K562 (cell line): ENCODE data around the gene OCA2. TPM values are rescaled to one million over a fixed set of nuclear protein-coding genes. Genes with fewer than 3 reads are reported as not detected.

ENCODE experiments used
- ATAC-seq: fragments of 200-7000 bp; cut with Tn5 transposase; 3 replicates; pipeline ENCODE4 v1.9.1; 2020; ENCODE audit warnings: moderate library complexity
- BruUV-seq: library from RNA; stranded (reverse); fragments of 400-500 nt; replicated peaks from 2 replicates; lab custom pipeline; 2021; lab: Mats Ljungman, UMichigan
- CTCF ChIA-PET: fragments of 300-600 bp; formaldehyde crosslinking; extraction: SDS; loops from one replicate; lab custom pipeline; 2021; ENCODE audit warnings: low intra/inter-chr PET ratio; lab: Yijun Ruan, JAX
- POLR2A ChIA-PET: fragments of 300-600, 350-650 bp; sonication (Branson Sonifier 250); formaldehyde crosslinking; extraction: SDS; loops from one replicate; lab custom pipeline; 2021; ENCODE audit warnings: antibody characterized with exemption, inconsistent platforms; lab: Yijun Ruan, JAX
- DNase-seq, 4 experiments: peaks; one replicate each; pipeline versions ENCODE4 v3.0.0 to v3.0.0-alpha.2; 2011 to 2018; ENCODE audit warnings: low spot score in 3 of 4, mixed read lengths in 3 of 4; ENCODE audit errors: extremely low read depth in 1 of 4
- FAIRE-seq: peaks from 2 replicates; lab custom pipeline; 2011; peaks lifted over from hg19 to GRCh38; lab: Jason Lieb, UNC
- H2AFZ ChIP-seq: 2 replicates; pipeline ENCODE4 v1.6.0; 2011; ENCODE audit warnings: low read depth, low read length, control low read depth, inconsistent platforms
- H3K27ac ChIP-seq: fragments of 200-600 bp; 3 replicates; pipeline ENCODE4 v1.8.0; 2011; ENCODE audit warnings: low read depth, mild to moderate bottlenecking, control low read depth, inconsistent platforms, low read length, moderate library complexity, mixed read lengths; ENCODE audit errors: extremely low read depth
- H3K27me3 ChIP-seq, 2 experiments: fragments of 300-600 bp in 1 of 2; 2 replicates in 1 of 2; 3 replicates in 1 of 2; pipeline versions ENCODE4 v1.6.0 to v1.8.0; 2011; ENCODE audit warnings: inconsistent platforms in 2 of 2, low read length in 2 of 2, mild to moderate bottlenecking in 1 of 2, mixed read lengths in 1 of 2, moderate library complexity in 1 of 2; ENCODE audit not compliant: control insufficient read depth in 2 of 2, insufficient read depth in 2 of 2
- H3K36me3 ChIP-seq: fragments of 300-600 bp; 3 replicates; pipeline ENCODE4 v1.8.0; 2011; ENCODE audit warnings: mild to moderate bottlenecking, low read length, inconsistent platforms; ENCODE audit not compliant: control insufficient read depth, insufficient read depth
- H3K4me1 ChIP-seq, 2 experiments: fragments of 200-600 bp in 1 of 2; replicated peaks in 1 of 2; 2 replicates in 1 of 2; 3 replicates in 1 of 2; pipeline versions ENCODE4 v1.5.1 to v1.8.0; 2011; ENCODE audit warnings: inconsistent platforms in 2 of 2, low read length in 2 of 2, mild to moderate bottlenecking in 1 of 2, mixed read lengths in 1 of 2, moderate library complexity in 1 of 2; ENCODE audit not compliant: control insufficient read depth in 2 of 2, insufficient read depth in 2 of 2
- H3K4me2 ChIP-seq: 2 replicates; pipeline ENCODE4 v1.6.1; 2011; ENCODE audit warnings: low read length, control low read depth, inconsistent platforms, mixed read lengths; ENCODE audit not compliant: insufficient read depth
- H3K4me3 ChIP-seq: fragments of 200-600 bp; sonication (generic), shearing (Covaris generic); 2 replicates; pipeline ENCODE4 v1.5.1; 2016; ENCODE audit warnings: control low read depth, inconsistent platforms
- H3K79me2 ChIP-seq: fragments of 200-600 bp; 3 replicates; pipeline ENCODE4 v1.8.0; 2011; ENCODE audit warnings: low read length, inconsistent platforms; ENCODE audit not compliant: control insufficient read depth, insufficient read depth
- H3K9ac ChIP-seq, 2 experiments: 2 replicates each; pipeline versions ENCODE4 v1.6.0 to v1.6.1; 2011; ENCODE audit warnings: low read depth in 2 of 2, low read length in 2 of 2, control low read depth in 1 of 2, inconsistent platforms in 1 of 2, mild to moderate bottlenecking in 1 of 2, mixed read lengths in 1 of 2; ENCODE audit not compliant: insufficient read depth in 1 of 2
- H3K9me1 ChIP-seq: one replicate; pipeline ENCODE4 v1.6.0; 2011; ENCODE audit warnings: inconsistent platforms, mild to moderate bottlenecking, low read length, moderate library complexity; ENCODE audit not compliant: control insufficient read depth, insufficient read depth
- H3K9me3 ChIP-seq: replicated peaks from 2 replicates; pipeline ENCODE4 v1.5.1; 2011; ENCODE audit warnings: low read depth, low read length, inconsistent platforms; ENCODE audit not compliant: control insufficient read depth, insufficient read depth
- H4K20me1 ChIP-seq: replicated peaks from 2 replicates; pipeline ENCODE4 v1.6.1; 2011; ENCODE audit warnings: low read length, inconsistent platforms, mixed read lengths; ENCODE audit not compliant: control insufficient read depth, insufficient read depth
- CTBP1 ChIP-seq: fragments of 450-650 bp; IDR thresholded peaks from 2 replicates; pipeline ENCODE4 v1.6.1; 2016; ENCODE audit warnings: borderline replicate concordance
- EZH2 ChIP-seq: IDR thresholded peaks from 2 replicates; pipeline ENCODE4 v1.6.1; 2012; ENCODE audit warnings: low read depth, mild to moderate bottlenecking, inconsistent platforms, low read length, borderline replicate concordance
- GATAD2B ChIP-seq: fragments of 450-650 bp; IDR thresholded peaks from 2 replicates; pipeline ENCODE4 v1.6.1; 2017; ENCODE audit warnings: mild to moderate bottlenecking, borderline replicate concordance
- NR1H2 ChIP-seq: sonication (generic); formaldehyde crosslinking; IDR thresholded peaks from 2 replicates; pipeline ENCODE4 v1.4.0; 2020; ENCODE audit warnings: mild to moderate bottlenecking, missing genetic modification reagents
- REST ChIP-seq, 2 experiments: fragments of 450-650 bp; formaldehyde crosslinking in 1 of 2; IDR thresholded peaks; 2 replicates each; pipeline versions ENCODE4 v1.4.0 to v1.6.1; 2014 to 2020; ENCODE audit warnings: mild to moderate bottlenecking in 2 of 2, borderline replicate concordance in 1 of 2, low read depth in 1 of 2
- TOE1 ChIP-seq, 2 experiments: fragments of 450-650 bp in 1 of 2; sonication (generic) in 1 of 2; formaldehyde crosslinking in 1 of 2; IDR thresholded peaks; 2 replicates each; pipeline versions ENCODE4 v1.7.1 to v1.8.0; 2016 to 2022; ENCODE audit warnings: borderline replicate concordance in 2 of 2, mild to moderate bottlenecking in 2 of 2, antibody characterized with exemption in 1 of 2, inconsistent platforms in 1 of 2, low read depth in 1 of 2, missing genetic modification reagents in 1 of 2, moderate library complexity in 1 of 2
- ZBTB17 ChIP-seq: fragments of 450-650 bp; formaldehyde crosslinking; IDR thresholded peaks from 2 replicates; pipeline ENCODE4 v1.4.0; 2020; ENCODE audit warnings: mild to moderate bottlenecking
- WGBS: fragments of 100-300 bp; shearing (Covaris generic); methylation state at CpG from one replicate; pipeline ENCODE4 v1.1.6; 2016; ENCODE audit warnings: low coverage, mixed read lengths; ENCODE audit not compliant: insufficient coverage; ENCODE audit errors: missing lambda C conversion rate; 5-methylcytosine and 5-hydroxymethylcytosine counted together
- in situ Hi-C: fragments of 300-500 bp; cut with MboI; formaldehyde crosslinking; loops from 4 replicates; pipeline ENCODE4 v1.15.0; 2018; ENCODE audit warnings: inconsistent platforms, mixed read lengths
- intact Hi-C: fragments of 100-400 bp; cut with micrococcal nuclease; formaldehyde crosslinking; loops from 2 replicates; pipeline ENCODE4 v1.14.2; 2022
- polyA plus RNA-seq, 8 experiments: library from polyadenylated mRNA; depleted of rRNA in 4 of 8; stranded (reverse) in 5 of 8; unstranded in 3 of 8; fragments of >200 nt; fragmentation: Nextera tagmentation in 2 of 8; fragmentation: Illumina TruSeq in 1 of 8; extraction: Ambion mirVana in 2 of 8; extraction: Trizol in 1 of 8; gene quantifications; 2 replicates each; pipeline versions ENCODE4 v1.2.1 to v1.2.3, GENCODE V29; 2011 to 2014; ENCODE audit warnings: inconsistent platforms in 1 of 8, missing spikeins in 1 of 8
- total RNA-seq, 7 experiments: library from RNA; depleted of rRNA in 6 of 7; stranded (reverse); fragments of >200 nt in 6 of 7; fragmentation: Illumina TruSeq in 2 of 7; extraction: Trizol in 2 of 7; gene quantifications; 2 replicates each; pipeline versions ENCODE4 v1.2.1 to v1.2.3, GENCODE V29; 2011 to 2021; ENCODE audit warnings: low replicate concordance in 1 of 7

OCA2 gene
- total and polyA plus RNA-seq, 9 of the 15 experiments (the other 6 are each of a cell fraction or from before 2014, with no cell fraction given), result 0.07 to 0.59 (median 0.17) TPM; not detected in 1

GRCh38 chr15:28047277-28047676 lies 51.8 kb downstream of the OCA2 start:
- Histone ChIP-seq H3K9me3 (no peaks in the 10 kb centered on the region), H3K36me3 (no peaks in the 10 kb centered on the region), H3K4me3 (no peak overlapping the region), H3K27ac (no peak overlapping the region), H3K79me2 (no peaks in the 10 kb centered on the region), H4K20me1 (no peaks in the 10 kb centered on the region; the same call in 1 of the 2 replicates), H3K9me1 (no peaks in the 10 kb centered on the region), H3K4me2 (no peak overlapping the region), H2AFZ (no peak overlapping the region), H3K4me1 (0 out of 5 replicates have a peak, but pooled peaks cover 0 to 3% of the 10 kb centered on the region in 2 experiments), H3K9ac (no peak overlapping the region), H3K27me3 (peaks cover 0 to 7% of the 10 kb centered on the region in 2 experiments; a peak in 1 of 5 replicates)
- DNase-seq (no peak), FAIRE-seq (no peak), ATAC-seq (no peak)
- BruUV-seq, result no TSS peak
- 0% methylated on average over 3 of the region's 3 CpGs for WGBS
- TF ChIP-seq GATAD2B, result no peak
- TF ChIP-seq NR1H2, result no peak
- TF ChIP-seq REST (IDR thresholded peaks at IDR 0.05; ENCODE audit: borderline replicate concordance), result no peak
- no peak for TF ChIP-seq REST (CRISPR knock-in tag; IDR thresholded peaks at IDR 0.05; ENCODE audit: low read depth)
- no peak for TF ChIP-seq EZH2
- TF ChIP-seq ZBTB17 (CRISPR knock-in tag), result no peak
- TF ChIP-seq TOE1 (IDR thresholded peaks at IDR 0.05; ENCODE audit: borderline replicate concordance), result no peak
- TF ChIP-seq TOE1 (CRISPR knock-in tag; IDR thresholded peaks at IDR 0.05; ENCODE audit: borderline replicate concordance, low read depth), result no peak
- TF ChIP-seq CTBP1, result no peak
- CTCF ChIA-PET, result no interaction called here
- POLR2A ChIA-PET, result no interaction called here
- in situ Hi-C loops, result loop anchor here (25.0 kb wide), 1 partner anchor 1160 kb away; no protein-coding TSS in a partner anchor
- intact Hi-C loops, result no loop called here
